ENCODE data around the gene EIPR1. TPM values are rescaled to one million over a fixed set of nuclear protein-coding genes. Genes with fewer than 3 reads are reported as not detected.

The EIPR1 gene
- total RNA-seq, 1 donor from 2014 or later = 27.9 TPM

DNA sequence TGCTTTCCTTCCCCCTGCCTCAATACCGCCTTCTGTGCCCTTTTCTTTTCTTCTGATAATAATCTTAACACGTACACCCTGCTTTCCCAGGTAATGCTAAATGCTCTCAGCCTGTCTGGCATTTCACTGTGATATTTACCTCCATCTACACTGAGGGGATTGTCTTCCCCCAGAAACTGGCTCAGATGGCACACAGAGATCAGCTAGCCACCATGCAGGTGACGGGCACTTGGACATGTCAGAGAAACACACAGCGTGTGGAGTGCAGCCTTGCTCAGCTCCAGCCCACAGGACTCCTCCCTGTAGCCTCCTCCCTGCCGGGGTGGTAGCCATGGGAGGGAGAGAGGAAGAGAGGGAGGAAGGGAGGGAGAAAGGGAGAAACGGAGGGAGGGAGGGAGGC lies 131.2 kb downstream of the EIPR1 start:
- H3K9me3 Mint-ChIP-seq = peaks cover 20% of the 10 kb centered on the region
- TF ChIP-seq, protein P1, sequence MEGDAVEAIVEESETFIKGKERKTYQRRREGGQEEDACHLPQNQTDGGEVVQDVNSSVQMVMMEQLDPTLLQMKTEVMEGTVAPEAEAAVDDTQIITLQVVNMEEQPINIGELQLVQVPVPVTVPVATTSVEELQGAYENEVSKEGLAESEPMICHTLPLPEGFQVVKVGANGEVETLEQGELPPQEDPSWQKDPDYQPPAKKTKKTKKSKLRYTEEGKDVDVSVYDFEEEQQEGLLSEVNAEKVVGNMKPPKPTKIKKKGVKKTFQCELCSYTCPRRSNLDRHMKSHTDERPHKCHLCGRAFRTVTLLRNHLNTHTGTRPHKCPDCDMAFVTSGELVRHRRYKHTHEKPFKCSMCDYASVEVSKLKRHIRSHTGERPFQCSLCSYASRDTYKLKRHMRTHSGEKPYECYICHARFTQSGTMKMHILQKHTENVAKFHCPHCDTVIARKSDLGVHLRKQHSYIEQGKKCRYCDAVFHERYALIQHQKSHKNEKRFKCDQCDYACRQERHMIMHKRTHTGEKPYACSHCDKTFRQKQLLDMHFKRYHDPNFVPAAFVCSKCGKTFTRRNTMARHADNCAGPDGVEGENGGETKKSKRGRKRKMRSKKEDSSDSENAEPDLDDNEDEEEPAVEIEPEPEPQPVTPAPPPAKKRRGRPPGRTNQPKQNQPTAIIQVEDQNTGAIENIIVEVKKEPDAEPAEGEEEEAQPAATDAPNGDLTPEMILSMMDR (IDR thresholded peaks at IDR 0.05; ENCODE audit: unreplicated experiment) = no peak
- no peak overlapping the region for H3K27ac Mint-ChIP-seq
- H3K36me3 Mint-ChIP-seq = peaks cover 22% of the 10 kb centered on the region
- no peaks in the 10 kb centered on the region for H3K27me3 Mint-ChIP-seq (ENCODE audit: low read depth)
- no peak for DNase-seq (ENCODE audit: low spot score in 2 of 2, unreplicated experiment in 2 of 2)
- H3K4me1 Mint-ChIP-seq = no peaks in the 10 kb centered on the region
- no peak overlapping the region for H3K4me3 Mint-ChIP-seq

- H3K4me1 Mint-ChIP-seq = no peaks in the 10 kb centered on the region
- peaks cover 15% of the 10 kb centered on the region for H3K36me3 Mint-ChIP-seq
- no peaks in the 10 kb centered on the region for H3K27me3 Mint-ChIP-seq (ENCODE audit: low read depth)
- H3K4me3 Mint-ChIP-seq = no peak overlapping the region
- H3K9me3 Mint-ChIP-seq = peaks cover 14% of the 10 kb centered on the region
- TF ChIP-seq, protein P1 (IDR thresholded peaks at IDR 0.05; ENCODE audit: unreplicated experiment) = no peak
- no peak for DNase-seq (ENCODE audit: low spot score in 2 of 2, unreplicated experiment in 2 of 2)
- no peak overlapping the region for H3K27ac Mint-ChIP-seq
These were observed 133.1 kb downstream of the EIPR1 start for GRCh38 chr2:3244486-3244885.

DNA sequence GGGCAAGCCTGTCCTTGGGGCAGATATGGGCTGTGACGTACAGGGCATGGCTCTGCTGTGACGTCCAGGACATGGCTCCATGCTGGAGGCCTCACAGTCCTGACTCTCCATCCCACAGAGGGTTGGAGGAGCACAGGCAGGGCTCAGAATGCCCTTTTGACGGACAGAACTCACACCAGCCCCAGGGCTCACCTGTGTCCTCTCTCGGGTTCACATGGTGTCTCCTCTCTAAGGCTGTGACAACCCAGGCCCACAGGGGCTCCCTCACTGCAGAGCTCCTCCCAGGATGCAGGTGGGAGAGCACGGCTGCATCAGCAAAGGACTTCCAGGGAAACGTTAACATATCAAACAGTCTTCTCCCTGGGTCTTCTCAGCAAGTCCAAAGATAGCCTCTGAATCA lies 133.8 kb downstream of the EIPR1 start:
- H3K27me3 Mint-ChIP-seq (ENCODE audit: low read depth) = no peaks in the 10 kb centered on the region
- H3K27ac Mint-ChIP-seq = no peak overlapping the region
- H3K36me3 Mint-ChIP-seq = peaks cover 8% of the 10 kb centered on the region
- no peak for DNase-seq (ENCODE audit: low spot score in 2 of 2, unreplicated experiment in 2 of 2)
- no peaks in the 10 kb centered on the region for H3K4me1 Mint-ChIP-seq
- TF ChIP-seq, protein P1 (IDR thresholded peaks at IDR 0.05; ENCODE audit: unreplicated experiment) = no peak
- H3K4me3 Mint-ChIP-seq = no peak overlapping the region
- H3K9me3 Mint-ChIP-seq = peaks cover 7% of the 10 kb centered on the region

GRCh38 chr2:3242747-3243369 lies 134.8 kb downstream of the EIPR1 start:
- peaks cover 5% of the 10 kb centered on the region for H3K9me3 Mint-ChIP-seq
- no peak for DNase-seq (ENCODE audit: low spot score in 2 of 2, unreplicated experiment in 2 of 2)
- peaks cover 4% of the 10 kb centered on the region for H3K36me3 Mint-ChIP-seq
- H3K27ac Mint-ChIP-seq = no peak overlapping the region
- TF ChIP-seq, protein P1 (IDR thresholded peaks at IDR 0.05; ENCODE audit: unreplicated experiment) = no peak
- H3K4me3 Mint-ChIP-seq = no peak overlapping the region
- H3K27me3 Mint-ChIP-seq (ENCODE audit: low read depth) = no peaks in the 10 kb centered on the region
- H3K4me1 Mint-ChIP-seq = no peaks in the 10 kb centered on the region

DNA sequence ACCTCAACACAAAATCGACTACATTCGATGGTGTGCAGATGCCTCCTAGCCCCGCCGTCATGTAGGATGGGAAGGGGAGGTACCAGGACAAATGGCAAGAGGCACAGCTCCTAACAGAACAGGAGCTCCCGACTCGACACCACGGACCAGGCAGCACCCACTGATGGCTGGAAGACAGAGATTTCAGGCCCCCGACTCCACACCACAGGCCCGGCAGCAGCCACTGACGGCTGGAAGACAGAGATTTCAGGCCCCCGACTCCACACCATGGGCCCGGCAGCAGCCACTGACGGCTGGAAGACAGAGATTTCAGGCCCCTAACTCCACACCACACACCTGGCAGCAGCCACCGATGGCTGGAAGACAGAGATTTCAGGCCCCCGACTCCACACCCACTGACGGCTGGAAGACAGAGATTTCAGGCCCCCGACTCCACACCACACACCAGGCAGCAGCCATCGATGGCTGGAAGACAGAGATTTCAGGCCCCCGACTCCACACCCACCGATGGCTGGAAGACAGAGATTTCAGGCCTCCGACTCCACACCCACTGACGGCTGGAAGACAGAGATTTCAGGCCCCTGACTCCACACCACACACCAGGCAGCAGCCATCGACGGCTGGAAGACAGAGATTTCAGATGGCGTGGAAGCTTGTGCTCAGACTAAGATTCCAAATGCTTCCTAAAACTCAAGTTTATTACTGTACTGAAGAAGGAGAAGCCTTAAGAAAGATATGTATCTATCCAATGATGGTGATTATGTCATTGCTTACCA lies 135.5 kb downstream of the EIPR1 start:
- no peak for DNase-seq (ENCODE audit: low spot score in 2 of 2, unreplicated experiment in 2 of 2)
- Mint-ChIP-seq H3K27ac (no peak overlapping the region), H3K9me3 (peaks cover 2% of the 10 kb centered on the region), H3K4me3 (no peak overlapping the region), H3K27me3 (ENCODE audit: low read depth) (no peaks in the 10 kb centered on the region), H3K4me1 (no peaks in the 10 kb centered on the region), H3K36me3 (peaks cover 2% of the 10 kb centered on the region)
- TF ChIP-seq, protein P1 (IDR thresholded peaks at IDR 0.05; ENCODE audit: unreplicated experiment) = no peak

Measured in mesothelial cell of epicardium (in vitro differentiated cells).